Activated CD8-positive, alpha-beta T cell treated with anti-CD3 and anti-CD28 coated beads for 36 hours (primary cell): ENCODE measurements around the gene SRSF10. TPM values are rescaled to one million over a fixed set of nuclear protein-coding genes. Genes with fewer than 3 reads are reported as not detected.

Experiments
- ATAC-seq: fragments of 200-7000 bp; cut with Tn5 transposase; one replicate; pipeline ENCODE4 v1.10.0; 2021; ENCODE audit warnings: mild to moderate bottlenecking, moderate library complexity
- CTCF ChIA-PET: fragments of 350-600 bp; sonication (Branson Sonifier 250); formaldehyde crosslinking; loops from one replicate; lab custom pipeline; 2021; ENCODE audit warnings: antibody characterized with exemption; lab: Charles Lee
- POLR2A ChIA-PET: fragments of 350-600 bp; sonication (Branson Sonifier 250); formaldehyde crosslinking; loops from one replicate; lab custom pipeline; 2021; ENCODE audit warnings: antibody characterized with exemption; lab: Charles Lee
- DNase-seq: peaks from one replicate; pipeline ENCODE4 v3.0.0-alpha.2; 2020
- H3K27ac Mint-ChIP-seq: one replicate; pipeline ENCODE4 v1.8.0; 2021; ENCODE audit warnings: mild to moderate bottlenecking, mixed read lengths
- H3K27me3 Mint-ChIP-seq: one replicate; pipeline ENCODE4 v1.8.0; 2021; ENCODE audit warnings: mixed read lengths
- H3K36me3 Mint-ChIP-seq: one replicate; pipeline ENCODE4 v1.8.0; 2021; ENCODE audit warnings: low read depth, mixed read lengths
- H3K4me1 Mint-ChIP-seq: one replicate; pipeline ENCODE4 v1.8.0; 2021; ENCODE audit warnings: low read depth, mixed read lengths
- H3K4me3 Mint-ChIP-seq: one replicate; pipeline ENCODE4 v1.8.0; 2021; ENCODE audit warnings: mild to moderate bottlenecking, moderate library complexity, mixed read lengths
- H3K9me3 Mint-ChIP-seq: one replicate; pipeline ENCODE4 v1.8.0; 2021; ENCODE audit warnings: mixed read lengths
- CTCF ChIP-seq: fragments of 200-600 bp; IDR thresholded peaks from one replicate; pipeline ENCODE4 v1.8.0; 2022; ENCODE audit warnings: antibody characterized with exemption, mild to moderate bottlenecking
- intact Hi-C: fragments of 100-400 bp; cut with micrococcal nuclease; formaldehyde crosslinking; loops from one replicate; pipeline ENCODE4 v1.10.0; 2022
- microRNA-seq: library from miRNA; unstranded; fragments of <30 nt; microRNA quantifications from one replicate; pipeline ENCODE4 v1.2.0, GENCODE V29; 2022; ENCODE audit warnings: borderline microRNAs expressed, borderline replicate concordance
- total RNA-seq, 2 experiments: library from RNA; stranded (reverse); gene quantifications; one replicate each; pipeline ENCODE4 v1.2.3, GENCODE V29; 2021

SRSF10 gene
- total RNA-seq, 2 experiments from 2014 or later, result 203 to 206 TPM

GRCh38 chr1:23922321-23922943, 57.7 kb downstream of the SRSF10 start:
- ATAC-seq (no peak), DNase-seq (no peak)
- TF ChIP-seq CTCF, result no peak
- no peak overlapping the region for H3K4me3 Mint-ChIP-seq
- peaks cover 3% of the 10 kb centered on the region for H3K4me1 Mint-ChIP-seq
- H3K36me3 Mint-ChIP-seq, result no peaks in the 10 kb centered on the region
- H3K27ac Mint-ChIP-seq, result no peak overlapping the region
- ChIA-PET POLR2A (no interaction called here), CTCF (interaction anchor here (1.3 to 1.9 kb wide), 3 partner anchors 12 to 112 kb away, joined by 3 to 11 read pairs (median 3); no protein-coding TSS in a partner anchor)
- intact Hi-C loops, result no loop called here
- H3K27me3 Mint-ChIP-seq, result no peaks in the 10 kb centered on the region
- no peaks in the 10 kb centered on the region for H3K9me3 Mint-ChIP-seq

DNA sequence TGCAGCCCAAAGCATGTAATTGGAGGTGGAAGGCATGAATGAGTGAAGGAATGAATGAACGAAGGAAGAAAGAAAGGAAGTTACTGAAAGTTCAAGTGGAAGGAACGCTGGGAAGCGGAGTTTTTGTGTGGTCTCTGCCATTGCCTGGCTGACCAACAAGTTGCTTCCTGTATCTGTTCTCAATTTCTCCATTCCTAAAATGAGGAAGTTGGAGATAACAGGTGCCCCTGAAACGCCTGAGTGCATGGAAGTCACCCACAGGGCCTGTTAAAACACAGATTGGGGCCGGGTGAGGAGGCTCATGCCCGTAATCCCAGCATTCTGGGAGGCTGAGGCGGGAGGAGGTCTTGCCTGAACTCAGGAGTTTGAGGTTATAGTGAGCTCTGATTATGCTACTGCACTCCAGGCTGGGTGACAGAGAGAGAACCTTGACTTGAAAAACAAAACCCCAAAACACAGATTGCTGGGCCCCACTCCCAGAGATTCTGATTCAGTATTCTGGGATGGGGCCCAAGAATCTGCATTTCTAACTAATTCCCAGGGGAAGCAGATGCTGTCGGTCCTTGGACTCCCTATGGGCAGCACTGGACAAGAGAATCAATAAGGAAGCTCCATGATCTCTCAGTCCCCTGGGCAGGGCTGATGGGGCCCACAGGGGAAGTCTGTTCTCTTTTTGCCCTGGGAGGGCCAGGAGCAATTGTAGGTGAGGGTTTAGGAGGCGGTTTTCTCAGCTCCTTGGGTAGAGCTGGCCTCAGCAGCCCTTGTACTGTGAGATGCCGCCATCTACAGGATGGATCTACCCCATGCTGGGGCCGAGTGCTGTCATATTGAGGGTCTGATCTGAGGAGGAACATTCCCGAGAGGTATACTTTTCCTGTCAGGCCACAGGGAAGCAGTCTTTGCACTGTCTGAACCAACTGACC, 63.7 kb downstream of the SRSF10 start:
- intact Hi-C loops, result loop anchor here (2.0 kb wide), 1 partner anchor 106 kb away; no protein-coding TSS in a partner anchor
- TF ChIP-seq CTCF, result peak; percentile 82
- peak; percentile 83 for DNase-seq
- ATAC-seq, result peak; percentile 94
- H3K4me1 Mint-ChIP-seq, result peaks cover 26% of the 10 kb centered on the region
- POLR2A ChIA-PET, result interaction anchor here (0.7 to 1.2 kb wide), 3 partner anchors 19 to 105 kb away, joined by 3 to 4 read pairs (median 4); no protein-coding TSS in a partner anchor
- H3K9me3 Mint-ChIP-seq, result no peaks in the 10 kb centered on the region
- H3K36me3 Mint-ChIP-seq, result no peaks in the 10 kb centered on the region
- CTCF ChIA-PET, result interaction anchor here (0.6 to 3.1 kb wide), 36 partner anchors 8 to 186 kb away, joined by 3 to 73 read pairs (median 4); partner anchors contain the start of genes FUCA1, GALE, HMGCL and PITHD1
- no peak overlapping the region for H3K4me3 Mint-ChIP-seq
- H3K27ac Mint-ChIP-seq, result no peak overlapping the region
- H3K27me3 Mint-ChIP-seq, result no peaks in the 10 kb centered on the region

GRCh38 chr1:23915466-23915865, 64.7 kb downstream of the SRSF10 start:
- H3K36me3 Mint-ChIP-seq, result no peaks in the 10 kb centered on the region
- no peak overlapping the region for H3K27ac Mint-ChIP-seq
- intact Hi-C loops, result no loop called here
- CTCF ChIA-PET, result interaction anchor here (1.0 to 3.1 kb wide), 8 partner anchors 12 to 144 kb away, joined by 3 to 73 read pairs (median 10); no protein-coding TSS in a partner anchor
- POLR2A ChIA-PET, result interaction anchor here (1.2 kb wide), 1 partner anchor 18 kb away, joined by 3 read pairs; no protein-coding TSS in a partner anchor
- no peak for ATAC-seq
- H3K27me3 Mint-ChIP-seq, result no peaks in the 10 kb centered on the region
- H3K9me3 Mint-ChIP-seq, result no peaks in the 10 kb centered on the region
- no peak for DNase-seq
- H3K4me3 Mint-ChIP-seq, result no peak overlapping the region
- no peak for TF ChIP-seq CTCF
- H3K4me1 Mint-ChIP-seq, result peaks cover 36% of the 10 kb centered on the region

- TF ChIP-seq CTCF, result no peak
- Mint-ChIP-seq H3K36me3 (no peaks in the 10 kb centered on the region), H3K4me3 (no peak overlapping the region), H3K4me1 (peaks cover 40% of the 10 kb centered on the region), H3K27ac (no peak overlapping the region), H3K27me3 (no peaks in the 10 kb centered on the region), H3K9me3 (no peaks in the 10 kb centered on the region)
- intact Hi-C loops, result no loop called here
- CTCF ChIA-PET, result interaction anchor here (1.0 to 3.1 kb wide), 5 partner anchors 11 to 144 kb away, joined by 3 to 73 read pairs (median 9); no protein-coding TSS in a partner anchor
- POLR2A ChIA-PET, result interaction anchor here (1.2 kb wide), 1 partner anchor 18 kb away, joined by 3 read pairs; no protein-coding TSS in a partner anchor
- ATAC-seq (no peak), DNase-seq (no peak)
Measured at GRCh38 chr1:23914921-23915320, 65.2 kb downstream of the SRSF10 start.

Small RNAs within 50 kb of the gene (microRNA-seq; reads per million reads assigned to microRNA genes)
- not detected for gene MIR378F

Other genes starting within 250 kb of the SRSF10 start
- 10 to 100 TPM; 29.7 to 29.9 TPM for gene ELOA, start 236.9 kb downstream of the SRSF10 start, total RNA-seq
- 10 to 100 TPM; 65.8 to 65.9 TPM for gene PITHD1, start 201.9 kb downstream of the SRSF10 start, total RNA-seq
- gene LYPLA2, start 189.2 kb downstream of the SRSF10 start, total RNA-seq, result 10 to 100 TPM; 57.0 to 59.2 TPM
- 10 to 100 TPM; 40.7 to 43.6 TPM for gene GALE, start 179.6 kb downstream of the SRSF10 start, total RNA-seq
- gene HMGCL, start 154.9 kb downstream of the SRSF10 start, total RNA-seq, result 10 to 100 TPM; 44.9 to 46.0 TPM
- 1 to 10 TPM; 4.6 to 4.8 TPM for gene FUCA1, start 112.0 kb downstream of the SRSF10 start, total RNA-seq
- under 1 TPM; 0.25 TPM for gene CNR2, start 67.0 kb downstream of the SRSF10 start, total RNA-seq
- 100 to 1,000 TPM; 130 to 133 TPM for gene PNRC2, start 20.5 kb downstream of the SRSF10 start, total RNA-seq
- not detected for gene MYOM3, start 131.8 kb upstream of the SRSF10 start, total RNA-seq
- not detected for gene IL22RA1, start 162.8 kb upstream of the SRSF10 start, total RNA-seq
- 1 to 10 TPM; 4.8 to 6.4 TPM for gene IFNLR1, start 207.0 kb upstream of the SRSF10 start, total RNA-seq